Measurements from ENCODE around the gene CLEC4F. TPM values are rescaled to one million over a fixed set of nuclear protein-coding genes. Genes with fewer than 3 reads are reported as not detected.
"Not testable (repeated sequence)": the region's sequence is repeated elsewhere in the genome, so short reads cannot be mapped to it uniquely, and the experiment has no call there.

The CLEC4F gene
- polyA plus RNA-seq, 1 donor (not counting 4 experiments of a cell fraction or from before 2014, with no cell fraction given): not detected

DNA sequence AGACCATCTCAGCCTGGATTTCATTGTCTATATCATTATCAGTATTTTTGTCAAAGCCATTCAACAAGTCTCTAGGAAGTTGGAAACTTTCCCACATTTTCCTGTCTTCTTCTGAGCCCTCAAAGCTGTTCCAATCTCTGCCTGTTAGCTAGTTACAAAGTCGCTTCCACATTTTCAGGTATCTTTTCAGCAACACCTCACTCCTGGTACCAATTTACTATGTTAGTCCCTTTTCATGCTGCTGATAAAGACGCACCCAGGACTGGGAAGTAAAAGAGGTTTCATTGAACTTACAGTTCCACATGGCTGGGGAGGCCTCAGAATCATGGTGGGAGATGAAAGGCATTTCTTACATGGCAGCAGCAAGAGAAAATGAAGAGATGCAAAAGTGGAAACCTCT, 20.7 kb downstream of the CLEC4F start:
- H3K36me3 ChIP-seq (ENCODE audit: control insufficient read depth in 2 of 2, extremely low read depth in 1 of 2, insufficient read depth in 2 of 2, low read length in 2 of 2): no peaks in the 10 kb centered on the region
- dilution Hi-C loops (cut with MboI; ENCODE audit: extremely low pct_ligation_motif_present, low sequenced_read_pairs): loop anchor here (25.0 kb wide), 1 partner anchor 487 kb away; the partner anchor contains the start of gene FAM136A
- H3K27me3 ChIP-seq (ENCODE audit: control insufficient read depth, extremely low read depth, insufficient read depth, low read length): peaks cover 23% of the 10 kb centered on the region
- no peak overlapping the region for H3K27ac ChIP-seq (ENCODE audit: control insufficient read depth, insufficient read depth, low read length)
- H2AFZ ChIP-seq (ENCODE audit: control insufficient read depth, low read length): no peak overlapping the region
- no peak overlapping the region for H3K4me3 ChIP-seq (ENCODE audit: control insufficient read depth in 2 of 3, extremely low read depth in 1 of 3, insufficient read depth in 2 of 3, low read depth in 1 of 3, low read length in 3 of 3)
- TF ChIP-seq, protein P1, sequence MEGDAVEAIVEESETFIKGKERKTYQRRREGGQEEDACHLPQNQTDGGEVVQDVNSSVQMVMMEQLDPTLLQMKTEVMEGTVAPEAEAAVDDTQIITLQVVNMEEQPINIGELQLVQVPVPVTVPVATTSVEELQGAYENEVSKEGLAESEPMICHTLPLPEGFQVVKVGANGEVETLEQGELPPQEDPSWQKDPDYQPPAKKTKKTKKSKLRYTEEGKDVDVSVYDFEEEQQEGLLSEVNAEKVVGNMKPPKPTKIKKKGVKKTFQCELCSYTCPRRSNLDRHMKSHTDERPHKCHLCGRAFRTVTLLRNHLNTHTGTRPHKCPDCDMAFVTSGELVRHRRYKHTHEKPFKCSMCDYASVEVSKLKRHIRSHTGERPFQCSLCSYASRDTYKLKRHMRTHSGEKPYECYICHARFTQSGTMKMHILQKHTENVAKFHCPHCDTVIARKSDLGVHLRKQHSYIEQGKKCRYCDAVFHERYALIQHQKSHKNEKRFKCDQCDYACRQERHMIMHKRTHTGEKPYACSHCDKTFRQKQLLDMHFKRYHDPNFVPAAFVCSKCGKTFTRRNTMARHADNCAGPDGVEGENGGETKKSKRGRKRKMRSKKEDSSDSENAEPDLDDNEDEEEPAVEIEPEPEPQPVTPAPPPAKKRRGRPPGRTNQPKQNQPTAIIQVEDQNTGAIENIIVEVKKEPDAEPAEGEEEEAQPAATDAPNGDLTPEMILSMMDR (optimal IDR thresholded peaks at IDR 0.05 in 1 of 3, IDR thresholded peaks at IDR 0.05 in 1 of 3, conservative IDR thresholded peaks at IDR 0.05 in 1 of 3; ENCODE audit: extremely low read depth in 1 of 3, insufficient read depth in 2 of 3, low read length in 3 of 3): no peak
- no peak for TF ChIP-seq EZH2 (IDR thresholded peaks at IDR 0.05; ENCODE audit: low read length)
- H4K20me1 ChIP-seq (ENCODE audit: control insufficient read depth, extremely low read depth, insufficient read depth, low read length): no peaks in the 10 kb centered on the region
- no peaks in the 10 kb centered on the region for H3K9me1 ChIP-seq (ENCODE audit: control insufficient read depth, extremely low read depth, insufficient read depth, low read length)
- H3K9ac ChIP-seq (ENCODE audit: control insufficient read depth, extremely low read depth, insufficient read depth, low read length): no peak overlapping the region
- no peaks in the 10 kb centered on the region for H3K4me1 ChIP-seq (ENCODE audit: control insufficient read depth, extremely low read depth, insufficient read depth, low read length)
- no peaks in the 10 kb centered on the region for H3K9me3 ChIP-seq (ENCODE audit: control insufficient read depth, low read depth, low read length)
- H3K4me2 ChIP-seq (ENCODE audit: control insufficient read depth, extremely low read depth, insufficient read depth, low read depth, low read length): no peak overlapping the region
- H3K79me2 ChIP-seq (ENCODE audit: control insufficient read depth, insufficient read depth, low read length): no peaks in the 10 kb centered on the region
- FAIRE-seq: no peak
- DNase-seq (ENCODE audit: low read depth, low spot score): no peak

GRCh38 chr2:70797996-70798395, 22.4 kb downstream of the CLEC4F start:
- dilution Hi-C loops (cut with MboI; ENCODE audit: extremely low pct_ligation_motif_present, low sequenced_read_pairs): loop anchor here (25.0 kb wide), 1 partner anchor 486 kb away; the partner anchor contains the start of gene FAM136A
- not testable (repeated sequence) for H3K4me1 ChIP-seq (ENCODE audit: control insufficient read depth, extremely low read depth, insufficient read depth, low read length); FAIRE-seq; H3K9me1 ChIP-seq (ENCODE audit: control insufficient read depth, extremely low read depth, insufficient read depth, low read length); H2AFZ ChIP-seq (ENCODE audit: control insufficient read depth, low read length); DNase-seq (ENCODE audit: low read depth, low spot score); H3K4me2 ChIP-seq (ENCODE audit: control insufficient read depth, extremely low read depth, insufficient read depth, low read depth, low read length); H3K9me3 ChIP-seq (ENCODE audit: control insufficient read depth, low read depth, low read length); H4K20me1 ChIP-seq (ENCODE audit: control insufficient read depth, extremely low read depth, insufficient read depth, low read length); H3K27ac ChIP-seq (ENCODE audit: control insufficient read depth, insufficient read depth, low read length); H3K79me2 ChIP-seq (ENCODE audit: control insufficient read depth, insufficient read depth, low read length); H3K36me3 ChIP-seq (ENCODE audit: control insufficient read depth in 2 of 2, extremely low read depth in 1 of 2, insufficient read depth in 2 of 2, low read length in 2 of 2); H3K9ac ChIP-seq (ENCODE audit: control insufficient read depth, extremely low read depth, insufficient read depth, low read length); H3K4me3 ChIP-seq (ENCODE audit: control insufficient read depth in 2 of 3, extremely low read depth in 1 of 3, insufficient read depth in 2 of 3, low read depth in 1 of 3, low read length in 3 of 3)
- H3K27me3 ChIP-seq (ENCODE audit: control insufficient read depth, extremely low read depth, insufficient read depth, low read length): peaks cover 23% of the 10 kb centered on the region

DNA sequence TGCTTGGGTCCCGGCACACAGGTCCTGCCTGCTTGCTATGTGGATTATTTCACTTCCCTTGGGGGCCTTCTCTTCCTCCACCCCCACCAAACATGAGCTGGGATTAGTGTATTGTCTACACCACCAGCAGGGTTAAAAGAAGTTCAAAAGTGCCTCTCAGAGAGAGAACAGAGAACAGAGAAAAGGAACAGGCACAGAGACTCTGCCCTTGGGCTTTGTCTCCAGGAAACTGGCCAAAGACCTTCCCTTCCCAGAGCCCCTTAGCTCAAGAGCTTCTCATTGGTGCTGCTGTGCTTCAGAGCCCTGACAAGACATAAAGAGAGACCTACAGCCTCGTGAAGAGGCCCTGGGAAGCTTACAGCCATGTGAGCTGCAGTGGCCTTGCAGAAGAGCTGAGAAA, 22.9 kb downstream of the CLEC4F start:
- no peaks in the 10 kb centered on the region for H3K9me3 ChIP-seq (ENCODE audit: control insufficient read depth, low read depth, low read length)
- dilution Hi-C loops (cut with MboI; ENCODE audit: extremely low pct_ligation_motif_present, low sequenced_read_pairs): loop anchor here (25.0 kb wide), 1 partner anchor 485 kb away; the partner anchor contains the start of gene FAM136A
- H3K27ac ChIP-seq (ENCODE audit: control insufficient read depth, insufficient read depth, low read length): no peak overlapping the region
- H3K36me3 ChIP-seq (ENCODE audit: control insufficient read depth in 2 of 2, extremely low read depth in 1 of 2, insufficient read depth in 2 of 2, low read length in 2 of 2): no peaks in the 10 kb centered on the region
- no peak overlapping the region for H3K9ac ChIP-seq (ENCODE audit: control insufficient read depth, extremely low read depth, insufficient read depth, low read length)
- no peak for DNase-seq (ENCODE audit: low read depth, low spot score)
- no peak overlapping the region for H3K4me3 ChIP-seq (ENCODE audit: control insufficient read depth in 2 of 3, extremely low read depth in 1 of 3, insufficient read depth in 2 of 3, low read depth in 1 of 3, low read length in 3 of 3)
- no peak for TF ChIP-seq EZH2 (IDR thresholded peaks at IDR 0.05; ENCODE audit: low read length)
- TF ChIP-seq, protein P1 (optimal IDR thresholded peaks at IDR 0.05 in 1 of 3, IDR thresholded peaks at IDR 0.05 in 1 of 3, conservative IDR thresholded peaks at IDR 0.05 in 1 of 3; ENCODE audit: extremely low read depth in 1 of 3, insufficient read depth in 2 of 3, low read length in 3 of 3): no peak
- no peaks in the 10 kb centered on the region for H3K79me2 ChIP-seq (ENCODE audit: control insufficient read depth, insufficient read depth, low read length)
- peaks cover 23% of the 10 kb centered on the region for H3K27me3 ChIP-seq (ENCODE audit: control insufficient read depth, extremely low read depth, insufficient read depth, low read length)
- no peaks in the 10 kb centered on the region for H3K4me1 ChIP-seq (ENCODE audit: control insufficient read depth, extremely low read depth, insufficient read depth, low read length)
- H4K20me1 ChIP-seq (ENCODE audit: control insufficient read depth, extremely low read depth, insufficient read depth, low read length): no peaks in the 10 kb centered on the region
- no peak overlapping the region for H3K4me2 ChIP-seq (ENCODE audit: control insufficient read depth, extremely low read depth, insufficient read depth, low read depth, low read length)
- H2AFZ ChIP-seq (ENCODE audit: control insufficient read depth, low read length): no peak overlapping the region
- H3K9me1 ChIP-seq (ENCODE audit: control insufficient read depth, extremely low read depth, insufficient read depth, low read length): no peaks in the 10 kb centered on the region
- no peak for FAIRE-seq
